ENCODE results near the gene CTNNA3. TPM values are rescaled to one million over a fixed set of nuclear protein-coding genes. Genes with fewer than 3 reads are reported as not detected.

CTNNA3 gene
- total RNA-seq, 4 donors from 2014 or later, result 1.5 to 9.8 (median 4.3) TPM

- H3K27ac ChIP-seq, result no peak overlapping the region
- intact Hi-C loops (cut with DNase I; ENCODE audit: low total_unique reads), result no loop called here
These were observed 1174.5 kb downstream of the CTNNA3 start for GRCh38 chr10:66521506-66521905.

GRCh38 chr10:66519616-66520015 lies 1176.4 kb downstream of the CTNNA3 start:
- Histone ChIP-seq H3K36me3 (no peaks in the 10 kb centered on the region), H3K27me3 (no peaks in the 10 kb centered on the region), H3K9me3 (no peaks in the 10 kb centered on the region), H3K4me3 (no peak overlapping the region), H3K4me1 (no peaks in the 10 kb centered on the region), H3K27ac (no peak overlapping the region)
- intact Hi-C loops (cut with DNase I; ENCODE audit: low total_unique reads), result no loop called here
- TF ChIP-seq POLR2A (IDR thresholded peaks at IDR 0.05) (no peak), CTCF (IDR thresholded peaks at IDR 0.05) (no peak)
- no peak for DNase-seq

More at GRCh38 chr10:66521506-66521905, 1174.5 kb downstream of the CTNNA3 start:
- no peaks in the 10 kb centered on the region for H3K36me3 ChIP-seq
- no peaks in the 10 kb centered on the region for H3K4me1 ChIP-seq
- no peak for TF ChIP-seq POLR2A (IDR thresholded peaks at IDR 0.05)
- no peak for TF ChIP-seq CTCF (IDR thresholded peaks at IDR 0.05)
- no peak overlapping the region for H3K4me3 ChIP-seq
- H3K9me3 ChIP-seq, result no peaks in the 10 kb centered on the region
- DNase-seq, result no peak
- H3K27me3 ChIP-seq, result no peaks in the 10 kb centered on the region

GRCh38 chr10:66514666-66515065 lies 1181.3 kb downstream of the CTNNA3 start:
- Histone ChIP-seq H3K4me1 (no peaks in the 10 kb centered on the region), H3K4me3 (no peak overlapping the region), H3K36me3 (no peaks in the 10 kb centered on the region), H3K27me3 (peaks cover 0 to 4% of the 10 kb centered on the region in 2 donors), H3K27ac (no peak overlapping the region), H3K9me3 (no peaks in the 10 kb centered on the region)
- intact Hi-C loops (cut with DNase I; ENCODE audit: low total_unique reads), result no loop called here
- TF ChIP-seq CTCF (IDR thresholded peaks at IDR 0.05) (no peak), POLR2A (IDR thresholded peaks at IDR 0.05) (no peak)
- no peak for DNase-seq

GRCh38 chr10:66513504-66513903 lies 1182.5 kb downstream of the CTNNA3 start:
- Histone ChIP-seq H3K27ac (no peak overlapping the region), H3K4me3 (no peak overlapping the region), H3K9me3 (no peaks in the 10 kb centered on the region), H3K27me3 (peaks cover 0 to 4% of the 10 kb centered on the region in 2 donors), H3K36me3 (no peaks in the 10 kb centered on the region), H3K4me1 (no peaks in the 10 kb centered on the region)
- intact Hi-C loops (cut with DNase I; ENCODE audit: low total_unique reads), result no loop called here
- no peak for DNase-seq
- TF ChIP-seq CTCF (IDR thresholded peaks at IDR 0.05) (no peak), POLR2A (IDR thresholded peaks at IDR 0.05) (no peak)

GRCh38 chr10:66505003-66505657 lies 1190.9 kb downstream of the CTNNA3 start:
- H3K4me3 ChIP-seq, result no peak overlapping the region
- no peaks in the 10 kb centered on the region for H3K9me3 ChIP-seq
- no peak for DNase-seq
- H3K36me3 ChIP-seq, result no peaks in the 10 kb centered on the region
- intact Hi-C loops (cut with DNase I; ENCODE audit: low total_unique reads), result no loop called here
- no peaks in the 10 kb centered on the region for H3K27me3 ChIP-seq
- TF ChIP-seq POLR2A (IDR thresholded peaks at IDR 0.05) (no peak), CTCF (IDR thresholded peaks at IDR 0.05) (no peak)
- no peaks in the 10 kb centered on the region for H3K4me1 ChIP-seq
- no peak overlapping the region for H3K27ac ChIP-seq

All from uterus (tissue), 4 donors.